ENCODE data around the gene CRAT. TPM values are rescaled to one million over a fixed set of nuclear protein-coding genes. Genes with fewer than 3 reads are reported as not detected.

CRAT gene
- total RNA-seq, 1 experiment from 2014 or later: 10.1 TPM

DNA sequence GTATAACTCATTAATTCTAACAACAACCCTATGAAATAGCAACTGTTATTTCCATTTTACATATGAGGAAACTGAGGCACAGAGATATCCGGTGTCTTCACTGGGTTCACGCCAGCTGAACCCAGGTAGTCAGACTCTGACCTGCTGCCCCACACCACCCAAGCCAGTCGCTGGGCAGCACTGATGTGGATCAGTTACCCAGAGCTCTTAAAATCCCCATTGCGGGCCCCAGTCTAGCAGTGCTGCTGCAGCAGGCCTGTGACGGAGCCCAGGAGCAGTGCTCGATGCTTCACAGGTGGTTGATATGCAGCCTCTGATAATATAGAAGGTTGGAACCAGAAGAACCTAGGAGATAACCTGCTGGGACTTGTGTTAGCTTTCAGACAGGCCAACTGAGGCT lies 24.9 kb upstream of the CRAT start:
- POLR2A ChIA-PET (ENCODE audit: low non-redundant PET): no interaction called here
- BruUV-seq (replicated peaks): no TSS peak
- Histone ChIP-seq H3K27me3 (replicated peaks; ENCODE audit: insufficient read depth, low read depth, low read length, poor library complexity) (no peaks in the 10 kb centered on the region), H3K4me3 (ENCODE audit: low read depth, low read length, poor library complexity, severe bottlenecking) (no peak overlapping the region), H3K4me1 (ENCODE audit: insufficient read depth, low read length, poor library complexity, severe bottlenecking) (peaks cover 16% of the 10 kb centered on the region), H3K27ac (ENCODE audit: low read depth, low read length, poor library complexity, severe bottlenecking) (no peak overlapping the region), H3K36me3 (ENCODE audit: insufficient read depth, low read length, poor library complexity, severe bottlenecking) (peaks cover 42% of the 10 kb centered on the region), H3K9me3 (ENCODE audit: low read depth, low read length, poor library complexity, severe bottlenecking) (no peaks in the 10 kb centered on the region)
- TF ChIP-seq EZH2 (IDR thresholded peaks at IDR 0.05; ENCODE audit: borderline replicate concordance, low read depth, low read length, poor library complexity, severe bottlenecking): no peak
- TF ChIP-seq, protein P1, sequence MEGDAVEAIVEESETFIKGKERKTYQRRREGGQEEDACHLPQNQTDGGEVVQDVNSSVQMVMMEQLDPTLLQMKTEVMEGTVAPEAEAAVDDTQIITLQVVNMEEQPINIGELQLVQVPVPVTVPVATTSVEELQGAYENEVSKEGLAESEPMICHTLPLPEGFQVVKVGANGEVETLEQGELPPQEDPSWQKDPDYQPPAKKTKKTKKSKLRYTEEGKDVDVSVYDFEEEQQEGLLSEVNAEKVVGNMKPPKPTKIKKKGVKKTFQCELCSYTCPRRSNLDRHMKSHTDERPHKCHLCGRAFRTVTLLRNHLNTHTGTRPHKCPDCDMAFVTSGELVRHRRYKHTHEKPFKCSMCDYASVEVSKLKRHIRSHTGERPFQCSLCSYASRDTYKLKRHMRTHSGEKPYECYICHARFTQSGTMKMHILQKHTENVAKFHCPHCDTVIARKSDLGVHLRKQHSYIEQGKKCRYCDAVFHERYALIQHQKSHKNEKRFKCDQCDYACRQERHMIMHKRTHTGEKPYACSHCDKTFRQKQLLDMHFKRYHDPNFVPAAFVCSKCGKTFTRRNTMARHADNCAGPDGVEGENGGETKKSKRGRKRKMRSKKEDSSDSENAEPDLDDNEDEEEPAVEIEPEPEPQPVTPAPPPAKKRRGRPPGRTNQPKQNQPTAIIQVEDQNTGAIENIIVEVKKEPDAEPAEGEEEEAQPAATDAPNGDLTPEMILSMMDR (conservative IDR thresholded peaks at IDR 0.05; ENCODE audit: low read depth, low read length): no peak
- intact Hi-C loops (cut with micrococcal nuclease; ENCODE audit: unreplicated experiment): loop anchor here (5.0 kb wide), 2 partner anchors 362 to 652 kb away; no protein-coding TSS in a partner anchor
- DNase-seq (ENCODE audit: low spot score): no peak
- CTCF ChIA-PET: no interaction called here

GRCh38 chr9:129133082-129133481 lies 22.5 kb upstream of the CRAT start:
- no peaks in the 10 kb centered on the region for H3K4me1 ChIP-seq (ENCODE audit: insufficient read depth, low read length, poor library complexity, severe bottlenecking)
- intact Hi-C loops (cut with micrococcal nuclease; ENCODE audit: unreplicated experiment): no loop called here
- no peak for DNase-seq (ENCODE audit: low spot score)
- POLR2A ChIA-PET (ENCODE audit: low non-redundant PET): no interaction called here
- peak overlapping the region; percentile 47 for H3K27ac ChIP-seq (ENCODE audit: low read depth, low read length, poor library complexity, severe bottlenecking)
- H3K36me3 ChIP-seq (ENCODE audit: insufficient read depth, low read length, poor library complexity, severe bottlenecking): peaks cover 48% of the 10 kb centered on the region
- no peak overlapping the region for H3K4me3 ChIP-seq (ENCODE audit: low read depth, low read length, poor library complexity, severe bottlenecking)
- H3K27me3 ChIP-seq (replicated peaks; ENCODE audit: insufficient read depth, low read depth, low read length, poor library complexity): no peaks in the 10 kb centered on the region
- H3K9me3 ChIP-seq (ENCODE audit: low read depth, low read length, poor library complexity, severe bottlenecking): no peaks in the 10 kb centered on the region
- no TSS peak for BruUV-seq (replicated peaks)
- CTCF ChIA-PET: no interaction called here
- TF ChIP-seq, protein P1 (conservative IDR thresholded peaks at IDR 0.05; ENCODE audit: low read depth, low read length): no peak
- TF ChIP-seq EZH2 (IDR thresholded peaks at IDR 0.05; ENCODE audit: borderline replicate concordance, low read depth, low read length, poor library complexity, severe bottlenecking): no peak

DNA sequence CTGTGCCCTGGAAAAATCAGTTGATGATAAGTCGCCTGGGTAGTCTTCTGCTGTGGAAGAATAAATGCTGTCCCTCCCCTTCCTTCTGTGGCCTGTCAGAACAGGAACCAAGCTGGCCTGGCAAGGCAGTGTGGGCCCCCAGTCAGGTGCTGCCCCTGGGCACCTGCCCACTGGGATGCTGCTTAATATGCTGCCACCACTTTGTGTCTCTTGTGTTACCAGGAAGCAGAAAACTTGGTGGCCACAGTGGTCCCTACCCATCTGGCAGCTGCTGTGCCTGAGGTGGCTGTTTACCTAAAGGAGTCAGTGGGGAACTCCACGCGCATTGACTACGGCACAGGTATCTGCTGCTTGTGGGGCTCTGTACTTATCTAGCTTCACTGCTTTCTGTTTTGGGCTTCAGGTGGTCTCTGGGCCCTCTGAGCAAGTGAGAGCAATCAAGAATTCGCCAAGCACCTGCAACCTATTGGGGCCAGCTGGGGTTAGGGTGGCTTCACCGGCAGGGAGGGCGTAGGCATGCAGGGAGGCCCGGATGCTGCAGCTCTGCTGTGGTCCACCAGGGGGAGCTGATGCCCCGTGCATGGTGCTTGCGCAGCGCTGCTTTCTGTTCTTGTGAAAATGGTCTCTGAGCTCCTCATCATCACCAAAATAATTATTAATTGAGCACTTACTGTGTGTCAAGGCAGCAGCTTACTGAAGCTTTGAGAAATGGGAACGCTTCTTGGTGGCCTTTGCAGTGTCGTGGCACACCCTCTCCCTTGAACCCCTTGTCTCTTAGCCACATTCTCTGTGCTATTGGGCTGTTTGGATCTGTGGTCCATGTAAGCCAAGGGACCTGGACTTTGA lies 20.9 kb upstream of the CRAT start:
- CTCF ChIA-PET: interaction anchor here (0.5 to 1.5 kb wide), 22 partner anchors 9 to 1341 kb away, joined by 3 to 24 read pairs (median 4); partner anchors contain the start of genes C9orf50 and NTMT1
- intact Hi-C loops (cut with micrococcal nuclease; ENCODE audit: unreplicated experiment): no loop called here
- POLR2A ChIA-PET (ENCODE audit: low non-redundant PET): interaction anchor here (0.8 kb wide), 1 partner anchor 11 kb away, joined by 5 read pairs; no protein-coding TSS in a partner anchor

More for the DNA sequence above, 20.9 kb upstream of the CRAT start:
- peaks cover 10% of the 10 kb centered on the region for H3K4me1 ChIP-seq (ENCODE audit: insufficient read depth, low read length, poor library complexity, severe bottlenecking)
- H3K9me3 ChIP-seq (ENCODE audit: low read depth, low read length, poor library complexity, severe bottlenecking): no peaks in the 10 kb centered on the region
- TF ChIP-seq, protein P1 (conservative IDR thresholded peaks at IDR 0.05; ENCODE audit: low read depth, low read length): peak; percentile 99
- no peak for TF ChIP-seq EZH2 (IDR thresholded peaks at IDR 0.05; ENCODE audit: borderline replicate concordance, low read depth, low read length, poor library complexity, severe bottlenecking)
- H3K36me3 ChIP-seq (ENCODE audit: insufficient read depth, low read length, poor library complexity, severe bottlenecking): peaks cover 44% of the 10 kb centered on the region
- DNase-seq (ENCODE audit: low spot score): peak; percentile 83
- no peak overlapping the region for H3K27ac ChIP-seq (ENCODE audit: low read depth, low read length, poor library complexity, severe bottlenecking)
- BruUV-seq (replicated peaks): no TSS peak
- no peak overlapping the region for H3K4me3 ChIP-seq (ENCODE audit: low read depth, low read length, poor library complexity, severe bottlenecking)
- H3K27me3 ChIP-seq (replicated peaks; ENCODE audit: insufficient read depth, low read depth, low read length, poor library complexity): no peaks in the 10 kb centered on the region

All from A673 (cell line).